Osteoblast (primary cell): Measurements from ENCODE around the gene PNPLA4. TPM values are rescaled to one million over a fixed set of nuclear protein-coding genes. Genes with fewer than 3 reads are reported as not detected.

ENCODE experiments used
- DNase-seq: peaks from one replicate; pipeline ENCODE4 v3.0.0; 2011; ENCODE audit warnings: low spot score, mixed read lengths; ENCODE audit not compliant: insufficient read length; ENCODE audit errors: missing footprints
- H2AFZ ChIP-seq: 2 replicates; pipeline ENCODE4 v1.6.0; 2011; ENCODE audit warnings: mild to moderate bottlenecking, low read length
- H3K27ac ChIP-seq: 2 replicates; pipeline ENCODE4 v1.5.1; 2011; ENCODE audit warnings: mild to moderate bottlenecking, low read depth, low read length, moderate library complexity
- H3K27me3 ChIP-seq: 2 replicates; pipeline ENCODE4 v1.6.0; 2012; ENCODE audit warnings: mild to moderate bottlenecking, control low read depth, inconsistent platforms, low read length, moderate library complexity; ENCODE audit not compliant: insufficient read depth
- H3K36me3 ChIP-seq: 2 replicates; pipeline ENCODE4 v1.5.1; 2011; ENCODE audit warnings: mild to moderate bottlenecking, low read length, control low read depth, moderate library complexity; ENCODE audit not compliant: insufficient read depth
- H3K4me1 ChIP-seq: 2 replicates; pipeline ENCODE4 v1.5.1; 2011; ENCODE audit warnings: mild to moderate bottlenecking, low read length, control low read depth, moderate library complexity; ENCODE audit not compliant: insufficient read depth
- H3K4me2 ChIP-seq: 2 replicates; pipeline ENCODE4 v1.6.0; 2011; ENCODE audit warnings: mild to moderate bottlenecking, low read length; ENCODE audit not compliant: insufficient read depth
- H3K4me3 ChIP-seq: fragments of 200-600 bp; sonication (generic); 3 replicates; pipeline ENCODE4 v1.5.1; 2012; ENCODE audit warnings: mild to moderate bottlenecking, low read length, inconsistent platforms; ENCODE audit not compliant: insufficient read depth
- H3K79me2 ChIP-seq: 2 replicates; pipeline ENCODE4 v1.6.0; 2012; ENCODE audit warnings: mild to moderate bottlenecking, low read length, control low read depth, inconsistent platforms; ENCODE audit not compliant: insufficient read depth
- H3K9me3 ChIP-seq: 2 replicates; pipeline ENCODE4 v1.5.1; 2011; ENCODE audit warnings: low read depth, low read length, control low read depth
- H4K20me1 ChIP-seq: 2 replicates; pipeline ENCODE4 v1.6.0; 2012; ENCODE audit warnings: mild to moderate bottlenecking, low read length, control low read depth; ENCODE audit not compliant: insufficient read depth
- total RNA-seq: library from RNA; depleted of rRNA; stranded (reverse); fragments of >200 nt; gene quantifications from 2 replicates; pipeline ENCODE4 v1.2.3, GENCODE V29; 2012
- TF ChIP-seq, protein P1 (sequence below): IDR thresholded peaks from 2 replicates; pipeline ENCODE4 v1.5.1; 2011; ENCODE audit warnings: mild to moderate bottlenecking, low read depth, low read length, moderate library complexity; ENCODE audit errors: extremely low read depth

The PNPLA4 gene
- total RNA-seq, 1 donor: 8.7 TPM

DNA sequence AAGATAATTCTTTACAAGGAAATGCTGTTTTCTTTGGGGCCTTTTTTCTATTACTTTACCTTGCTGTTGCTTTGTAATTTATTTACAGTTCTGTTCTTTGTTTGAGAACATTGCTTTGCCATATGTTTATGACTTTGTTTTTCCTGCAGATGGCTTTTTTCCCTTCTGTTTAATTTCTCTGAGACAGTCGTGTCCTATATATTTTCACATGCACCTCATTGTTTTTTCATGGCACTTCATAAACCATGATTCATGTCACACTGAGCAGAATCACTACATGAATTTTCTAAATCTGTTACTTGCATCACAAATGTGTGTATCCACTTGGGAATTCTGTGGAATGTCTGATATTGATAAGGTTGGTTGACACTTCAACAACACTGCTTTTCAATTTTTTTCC lies 33.0 kb upstream of the PNPLA4 start:
- Histone ChIP-seq H3K4me3 (no peak overlapping the region), H3K4me2 (no peak overlapping the region), H3K27ac (no peak overlapping the region), H2AFZ (no peak overlapping the region), H3K9me3 (no peaks in the 10 kb centered on the region), H3K4me1 (no peaks in the 10 kb centered on the region), H3K27me3 (no peaks in the 10 kb centered on the region), H4K20me1 (no peaks in the 10 kb centered on the region), H3K36me3 (no peaks in the 10 kb centered on the region), H3K79me2 (no peaks in the 10 kb centered on the region)
- TF ChIP-seq, protein P1, sequence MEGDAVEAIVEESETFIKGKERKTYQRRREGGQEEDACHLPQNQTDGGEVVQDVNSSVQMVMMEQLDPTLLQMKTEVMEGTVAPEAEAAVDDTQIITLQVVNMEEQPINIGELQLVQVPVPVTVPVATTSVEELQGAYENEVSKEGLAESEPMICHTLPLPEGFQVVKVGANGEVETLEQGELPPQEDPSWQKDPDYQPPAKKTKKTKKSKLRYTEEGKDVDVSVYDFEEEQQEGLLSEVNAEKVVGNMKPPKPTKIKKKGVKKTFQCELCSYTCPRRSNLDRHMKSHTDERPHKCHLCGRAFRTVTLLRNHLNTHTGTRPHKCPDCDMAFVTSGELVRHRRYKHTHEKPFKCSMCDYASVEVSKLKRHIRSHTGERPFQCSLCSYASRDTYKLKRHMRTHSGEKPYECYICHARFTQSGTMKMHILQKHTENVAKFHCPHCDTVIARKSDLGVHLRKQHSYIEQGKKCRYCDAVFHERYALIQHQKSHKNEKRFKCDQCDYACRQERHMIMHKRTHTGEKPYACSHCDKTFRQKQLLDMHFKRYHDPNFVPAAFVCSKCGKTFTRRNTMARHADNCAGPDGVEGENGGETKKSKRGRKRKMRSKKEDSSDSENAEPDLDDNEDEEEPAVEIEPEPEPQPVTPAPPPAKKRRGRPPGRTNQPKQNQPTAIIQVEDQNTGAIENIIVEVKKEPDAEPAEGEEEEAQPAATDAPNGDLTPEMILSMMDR: no peak
- no peak for DNase-seq

DNA sequence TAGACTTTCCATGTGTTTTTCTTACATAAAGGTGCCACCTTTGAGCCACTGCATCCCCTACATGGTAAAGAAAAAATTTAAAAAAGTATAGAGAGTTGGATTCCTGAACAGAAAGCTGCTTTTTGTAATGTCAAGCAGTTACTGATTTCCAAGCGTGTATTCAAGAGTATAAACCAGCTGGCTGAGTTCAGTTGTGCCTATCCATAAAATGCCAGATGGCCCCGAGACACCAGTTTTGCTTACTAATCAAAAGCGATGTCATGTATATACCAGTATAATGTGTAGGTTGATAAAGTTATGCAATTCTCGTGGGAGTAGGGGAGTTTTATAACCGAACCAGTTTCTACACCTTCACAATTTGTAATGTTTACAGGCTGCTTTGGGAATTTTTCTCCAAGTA lies 26.2 kb upstream of the PNPLA4 start:
- no peaks in the 10 kb centered on the region for H3K9me3 ChIP-seq
- no peaks in the 10 kb centered on the region for H4K20me1 ChIP-seq
- no peaks in the 10 kb centered on the region for H3K27me3 ChIP-seq
- H3K4me2 ChIP-seq: no peak overlapping the region
- no peaks in the 10 kb centered on the region for H3K79me2 ChIP-seq
- H3K4me3 ChIP-seq: no peak overlapping the region
- no peak overlapping the region for H3K27ac ChIP-seq
- no peak for DNase-seq
- no peaks in the 10 kb centered on the region for H3K36me3 ChIP-seq
- TF ChIP-seq, protein P1: no peak
- no peaks in the 10 kb centered on the region for H3K4me1 ChIP-seq
- H2AFZ ChIP-seq: no peak overlapping the region

- no peaks in the 10 kb centered on the region for H3K27me3 ChIP-seq
- no peaks in the 10 kb centered on the region for H4K20me1 ChIP-seq
- no peak overlapping the region for H2AFZ ChIP-seq
- no peak for DNase-seq
- no peaks in the 10 kb centered on the region for H3K4me1 ChIP-seq
- no peaks in the 10 kb centered on the region for H3K9me3 ChIP-seq
- H3K36me3 ChIP-seq: no peaks in the 10 kb centered on the region
- TF ChIP-seq, protein P1: no peak
- no peak overlapping the region for H3K4me3 ChIP-seq
- no peaks in the 10 kb centered on the region for H3K79me2 ChIP-seq
- no peak overlapping the region for H3K4me2 ChIP-seq
- no peak overlapping the region for H3K27ac ChIP-seq
Observed at GRCh38 chrX:7950865-7951264, 23.7 kb upstream of the PNPLA4 start.

- TF ChIP-seq, protein P1: no peak
- no peak overlapping the region for H3K4me3 ChIP-seq
- H3K27ac ChIP-seq: no peak overlapping the region
- no peaks in the 10 kb centered on the region for H4K20me1 ChIP-seq
- H3K9me3 ChIP-seq: no peaks in the 10 kb centered on the region
- DNase-seq: no peak
- H3K36me3 ChIP-seq: no peaks in the 10 kb centered on the region
- H3K4me2 ChIP-seq: no peak overlapping the region
- H3K27me3 ChIP-seq: no peaks in the 10 kb centered on the region
- no peaks in the 10 kb centered on the region for H3K79me2 ChIP-seq
- no peak overlapping the region for H2AFZ ChIP-seq
- no peaks in the 10 kb centered on the region for H3K4me1 ChIP-seq
Observed at GRCh38 chrX:7948483-7948882, 21.3 kb upstream of the PNPLA4 start.
